Panc1 (cell line): ENCODE results near the gene ANO3.

Experiments used
- POLR2AphosphoS5 ChIP-seq: IDR thresholded peaks from 2 replicates; pipeline ENCODE4 v1.6.1; 2012; ENCODE audit warnings: mild to moderate bottlenecking, low read depth, low read length, moderate library complexity
- TF ChIP-seq, protein P1 (sequence below): fragments of 450-650 bp; IDR thresholded peaks from 2 replicates; pipeline ENCODE4 v1.5.1; 2017; ENCODE audit warnings: mild to moderate bottlenecking
- TF ChIP-seq, protein P2 (sequence below), 2 experiments: IDR thresholded peaks; 2 replicates each; pipeline ENCODE4 v1.6.1; 2011 to 2012; ENCODE audit warnings: low read depth in 2 of 2, control low read depth in 1 of 2, low read length in 1 of 2, mild to moderate bottlenecking in 1 of 2, moderate library complexity in 1 of 2; ENCODE audit not compliant: insufficient read depth in 1 of 2

DNA sequence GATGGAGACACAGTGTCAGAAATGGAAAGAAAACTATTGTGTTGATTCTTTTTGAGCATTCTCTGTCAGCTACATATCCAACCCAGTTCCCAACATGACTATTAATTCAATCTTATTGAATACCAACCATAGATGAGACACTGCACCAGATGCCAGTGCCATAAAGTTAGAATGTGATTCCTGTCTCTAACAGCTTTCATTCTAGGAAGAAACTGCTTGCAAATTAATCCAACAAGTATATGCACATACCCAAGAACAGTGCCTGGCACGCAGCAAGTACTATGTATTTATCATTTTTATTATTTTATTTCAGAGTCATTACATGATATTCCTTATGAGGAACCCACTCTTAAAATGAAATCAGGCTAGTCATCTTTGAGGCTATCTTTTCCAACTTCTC is 355.4 kb downstream of the ANO3 start:
- TF ChIP-seq, protein P1, sequence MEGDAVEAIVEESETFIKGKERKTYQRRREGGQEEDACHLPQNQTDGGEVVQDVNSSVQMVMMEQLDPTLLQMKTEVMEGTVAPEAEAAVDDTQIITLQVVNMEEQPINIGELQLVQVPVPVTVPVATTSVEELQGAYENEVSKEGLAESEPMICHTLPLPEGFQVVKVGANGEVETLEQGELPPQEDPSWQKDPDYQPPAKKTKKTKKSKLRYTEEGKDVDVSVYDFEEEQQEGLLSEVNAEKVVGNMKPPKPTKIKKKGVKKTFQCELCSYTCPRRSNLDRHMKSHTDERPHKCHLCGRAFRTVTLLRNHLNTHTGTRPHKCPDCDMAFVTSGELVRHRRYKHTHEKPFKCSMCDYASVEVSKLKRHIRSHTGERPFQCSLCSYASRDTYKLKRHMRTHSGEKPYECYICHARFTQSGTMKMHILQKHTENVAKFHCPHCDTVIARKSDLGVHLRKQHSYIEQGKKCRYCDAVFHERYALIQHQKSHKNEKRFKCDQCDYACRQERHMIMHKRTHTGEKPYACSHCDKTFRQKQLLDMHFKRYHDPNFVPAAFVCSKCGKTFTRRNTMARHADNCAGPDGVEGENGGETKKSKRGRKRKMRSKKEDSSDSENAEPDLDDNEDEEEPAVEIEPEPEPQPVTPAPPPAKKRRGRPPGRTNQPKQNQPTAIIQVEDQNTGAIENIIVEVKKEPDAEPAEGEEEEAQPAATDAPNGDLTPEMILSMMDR: no peak
- TF ChIP-seq, protein P2, sequence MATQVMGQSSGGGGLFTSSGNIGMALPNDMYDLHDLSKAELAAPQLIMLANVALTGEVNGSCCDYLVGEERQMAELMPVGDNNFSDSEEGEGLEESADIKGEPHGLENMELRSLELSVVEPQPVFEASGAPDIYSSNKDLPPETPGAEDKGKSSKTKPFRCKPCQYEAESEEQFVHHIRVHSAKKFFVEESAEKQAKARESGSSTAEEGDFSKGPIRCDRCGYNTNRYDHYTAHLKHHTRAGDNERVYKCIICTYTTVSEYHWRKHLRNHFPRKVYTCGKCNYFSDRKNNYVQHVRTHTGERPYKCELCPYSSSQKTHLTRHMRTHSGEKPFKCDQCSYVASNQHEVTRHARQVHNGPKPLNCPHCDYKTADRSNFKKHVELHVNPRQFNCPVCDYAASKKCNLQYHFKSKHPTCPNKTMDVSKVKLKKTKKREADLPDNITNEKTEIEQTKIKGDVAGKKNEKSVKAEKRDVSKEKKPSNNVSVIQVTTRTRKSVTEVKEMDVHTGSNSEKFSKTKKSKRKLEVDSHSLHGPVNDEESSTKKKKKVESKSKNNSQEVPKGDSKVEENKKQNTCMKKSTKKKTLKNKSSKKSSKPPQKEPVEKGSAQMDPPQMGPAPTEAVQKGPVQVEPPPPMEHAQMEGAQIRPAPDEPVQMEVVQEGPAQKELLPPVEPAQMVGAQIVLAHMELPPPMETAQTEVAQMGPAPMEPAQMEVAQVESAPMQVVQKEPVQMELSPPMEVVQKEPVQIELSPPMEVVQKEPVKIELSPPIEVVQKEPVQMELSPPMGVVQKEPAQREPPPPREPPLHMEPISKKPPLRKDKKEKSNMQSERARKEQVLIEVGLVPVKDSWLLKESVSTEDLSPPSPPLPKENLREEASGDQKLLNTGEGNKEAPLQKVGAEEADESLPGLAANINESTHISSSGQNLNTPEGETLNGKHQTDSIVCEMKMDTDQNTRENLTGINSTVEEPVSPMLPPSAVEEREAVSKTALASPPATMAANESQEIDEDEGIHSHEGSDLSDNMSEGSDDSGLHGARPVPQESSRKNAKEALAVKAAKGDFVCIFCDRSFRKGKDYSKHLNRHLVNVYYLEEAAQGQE (IDR thresholded peaks at IDR 0.05; ENCODE audit: insufficient read depth in 1 of 2, low read depth in 2 of 2, low read length in 1 of 2): no peak
- no peak for TF ChIP-seq POLR2AphosphoS5
